Measurements from ENCODE around the gene GALNTL6. TPM values are rescaled to one million over a fixed set of nuclear protein-coding genes. Genes with fewer than 3 reads are reported as not detected.
"Not testable (repeated sequence)": the region's sequence is repeated elsewhere in the genome, so short reads cannot be mapped to it uniquely, and the experiment has no call there.

GALNTL6 gene
- total RNA-seq, 1 donor, result not detected

GRCh38 chr4:172946503-172946902 lies 1133.3 kb downstream of the GALNTL6 start:
- no peak for DNase-seq (ENCODE audit: low read depth)
- no peak for TF ChIP-seq CTCF (IDR thresholded peaks at IDR 0.05; ENCODE audit: insufficient read depth, low read length)

GRCh38 chr4:172947594-172947993 lies 1134.4 kb downstream of the GALNTL6 start:
- no peak for TF ChIP-seq CTCF (IDR thresholded peaks at IDR 0.05; ENCODE audit: insufficient read depth, low read length)
- H3K4me3 ChIP-seq (ENCODE audit: low read depth, low read length), result no peak overlapping the region
- no peak for DNase-seq (ENCODE audit: low read depth)

More at GRCh38 chr4:172946503-172946902, 1133.3 kb downstream of the GALNTL6 start:
- no peak overlapping the region for H3K4me3 ChIP-seq (ENCODE audit: low read depth, low read length)

- DNase-seq (ENCODE audit: low read depth), result no peak
- H3K4me3 ChIP-seq (ENCODE audit: low read depth, low read length), result no peak overlapping the region
- no peak for TF ChIP-seq CTCF (IDR thresholded peaks at IDR 0.05; ENCODE audit: insufficient read depth, low read length)
Measured at GRCh38 chr4:172950990-172951389, 1137.8 kb downstream of the GALNTL6 start.

- no peak for DNase-seq (ENCODE audit: low read depth)
- no peak overlapping the region for H3K4me3 ChIP-seq (ENCODE audit: low read depth, low read length)
Measured at GRCh38 chr4:172951679-172952451, 1138.7 kb downstream of the GALNTL6 start.

GRCh38 chr4:172953896-172954568 lies 1140.8 kb downstream of the GALNTL6 start:
- H3K4me3 ChIP-seq (ENCODE audit: low read depth, low read length), result no peak overlapping the region
- no peak for TF ChIP-seq CTCF (IDR thresholded peaks at IDR 0.05; ENCODE audit: insufficient read depth, low read length)
- peak; percentile 25 for DNase-seq (ENCODE audit: low read depth)

More at GRCh38 chr4:172951679-172952451, 1138.7 kb downstream of the GALNTL6 start:
- TF ChIP-seq CTCF (IDR thresholded peaks at IDR 0.05; ENCODE audit: insufficient read depth, low read length), result no peak

- not testable (repeated sequence) for H3K4me3 ChIP-seq (ENCODE audit: low read depth, low read length)
Measured at GRCh38 chr4:172956340-172956739, 1143.1 kb downstream of the GALNTL6 start.

GRCh38 chr4:172957216-172957615 lies 1144.0 kb downstream of the GALNTL6 start:
- H3K4me3 ChIP-seq (ENCODE audit: low read depth, low read length), result no peak overlapping the region
- no peak for TF ChIP-seq CTCF (IDR thresholded peaks at IDR 0.05; ENCODE audit: insufficient read depth, low read length)
- no peak for DNase-seq (ENCODE audit: low read depth)

More at GRCh38 chr4:172956340-172956739, 1143.1 kb downstream of the GALNTL6 start:
- not testable (repeated sequence) for DNase-seq (ENCODE audit: low read depth)
